Measurements from ENCODE around the gene AGTPBP1.

- TF ChIP-seq, protein P1, sequence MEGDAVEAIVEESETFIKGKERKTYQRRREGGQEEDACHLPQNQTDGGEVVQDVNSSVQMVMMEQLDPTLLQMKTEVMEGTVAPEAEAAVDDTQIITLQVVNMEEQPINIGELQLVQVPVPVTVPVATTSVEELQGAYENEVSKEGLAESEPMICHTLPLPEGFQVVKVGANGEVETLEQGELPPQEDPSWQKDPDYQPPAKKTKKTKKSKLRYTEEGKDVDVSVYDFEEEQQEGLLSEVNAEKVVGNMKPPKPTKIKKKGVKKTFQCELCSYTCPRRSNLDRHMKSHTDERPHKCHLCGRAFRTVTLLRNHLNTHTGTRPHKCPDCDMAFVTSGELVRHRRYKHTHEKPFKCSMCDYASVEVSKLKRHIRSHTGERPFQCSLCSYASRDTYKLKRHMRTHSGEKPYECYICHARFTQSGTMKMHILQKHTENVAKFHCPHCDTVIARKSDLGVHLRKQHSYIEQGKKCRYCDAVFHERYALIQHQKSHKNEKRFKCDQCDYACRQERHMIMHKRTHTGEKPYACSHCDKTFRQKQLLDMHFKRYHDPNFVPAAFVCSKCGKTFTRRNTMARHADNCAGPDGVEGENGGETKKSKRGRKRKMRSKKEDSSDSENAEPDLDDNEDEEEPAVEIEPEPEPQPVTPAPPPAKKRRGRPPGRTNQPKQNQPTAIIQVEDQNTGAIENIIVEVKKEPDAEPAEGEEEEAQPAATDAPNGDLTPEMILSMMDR (IDR thresholded peaks at IDR 0.05), result no peak
- TF ChIP-seq POLR2A (IDR thresholded peaks at IDR 0.05), result no peak
Measured at GRCh38 chr9:85603936-85604335, 137.8 kb downstream of the AGTPBP1 start.
